Activated CD4-positive, alpha-beta T cell treated with anti-CD3 and anti-CD28 coated beads, Interleukin-2, amount 50 U/mL, for 24 hours (primary cell): ENCODE measurements around the gene URB1.
"Not testable (repeated sequence)": the region's sequence is repeated elsewhere in the genome, so short reads cannot be mapped to it uniquely, and the experiment has no call there.

Experiments
- DNase-seq, 2 donors: peaks; one replicate each; pipeline ENCODE4 v3.0.0-alpha.2; 2020; ENCODE audit warnings: low read depth in 1 of 2, low spot score in 1 of 2

URB1 gene

GRCh38 chr21:32371913-32372314 is 20.9 kb downstream of the URB1 start:
- no peak for DNase-seq

GRCh38 chr21:32370998-32371766 is 21.6 kb downstream of the URB1 start:
- DNase-seq, result no peak

GRCh38 chr21:32368961-32369360 is 23.9 kb downstream of the URB1 start:
- not testable (repeated sequence) for DNase-seq

- no peak for DNase-seq
Measured at GRCh38 chr21:32368386-32368785, 24.4 kb downstream of the URB1 start.

GRCh38 chr21:32367158-32367557 is 25.7 kb downstream of the URB1 start:
- DNase-seq, result no peak

GRCh38 chr21:32366191-32366590 is 26.6 kb downstream of the URB1 start:
- DNase-seq, result no peak

GRCh38 chr21:32364796-32365195 is 28.0 kb downstream of the URB1 start:
- no peak for DNase-seq

- DNase-seq, result no peak
Measured at GRCh38 chr21:32364387-32364786, 28.4 kb downstream of the URB1 start.

- no peak for DNase-seq
Measured at GRCh38 chr21:32360401-32360975, 32.3 kb downstream of the URB1 start.

GRCh38 chr21:32359719-32360260 is 33.0 kb downstream of the URB1 start:
- no peak for DNase-seq

- no peak for DNase-seq
Measured at GRCh38 chr21:32356874-32357395, 35.9 kb downstream of the URB1 start.

GRCh38 chr21:32353002-32353711 is 39.7 kb downstream of the URB1 start:
- DNase-seq, result no peak

GRCh38 chr21:32352526-32352925 is 40.3 kb downstream of the URB1 start:
- no peak for DNase-seq

GRCh38 chr21:32351428-32351827 is 41.4 kb downstream of the URB1 start:
- no peak for DNase-seq

GRCh38 chr21:32350981-32351380 is 41.8 kb downstream of the URB1 start:
- no peak for DNase-seq

- DNase-seq, result no peak
Measured at GRCh38 chr21:32350211-32350980, 42.4 kb downstream of the URB1 start.

GRCh38 chr21:32349333-32349944 is 43.4 kb downstream of the URB1 start:
- DNase-seq, result no peak

GRCh38 chr21:32348604-32349332 is 44.0 kb downstream of the URB1 start:
- no peak for DNase-seq

GRCh38 chr21:32347977-32348376 is 44.8 kb downstream of the URB1 start:
- DNase-seq, result no peak

GRCh38 chr21:32347351-32347750 is 45.5 kb downstream of the URB1 start:
- no peak for DNase-seq
